GM21528 (cell line): Measurements from ENCODE around the gene PPP1R12C.
A peak's percentile ranks its signal among the peaks of the same experiment; 100 is the strongest.
"Not testable (repeated sequence)": the region's sequence is repeated elsewhere in the genome, so short reads cannot be mapped to it uniquely, and the experiment has no call there.

ENCODE experiments used
- ATAC-seq: cut with Tn5 transposase; IDR thresholded peaks from one replicate; pipeline ENCODE4 v1.9.1; 2021; ENCODE audit warnings: mild to moderate bottlenecking, moderate library complexity; ENCODE audit not compliant: unreplicated experiment, low FRiP score

The PPP1R12C gene

GRCh38 chr19:55079400-55080038 lies 37.9 kb downstream of the PPP1R12C start:
- ATAC-seq = no peak

- no peak for ATAC-seq
Measured at GRCh38 chr19:55078996-55079395, 38.4 kb downstream of the PPP1R12C start.

DNA sequence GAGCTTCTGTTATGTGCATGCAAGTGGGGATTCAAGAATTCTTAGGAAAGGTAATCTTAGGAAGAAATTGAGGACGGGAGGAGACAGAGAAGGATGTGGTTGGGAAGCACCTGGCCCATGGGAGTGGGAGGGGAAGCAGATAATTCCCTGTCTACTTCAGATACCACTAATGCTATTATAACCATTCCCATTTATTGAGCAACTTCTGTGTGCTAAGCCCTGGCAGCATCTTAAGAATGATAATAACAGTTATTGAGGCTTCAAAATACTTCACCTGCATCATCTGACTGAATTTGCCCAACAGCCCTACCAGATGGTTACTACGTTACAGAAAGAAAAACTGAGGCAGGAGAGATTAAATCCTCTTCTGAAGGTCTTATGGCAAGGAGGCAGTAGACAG lies 40.3 kb downstream of the PPP1R12C start:
- ATAC-seq = no peak

DNA sequence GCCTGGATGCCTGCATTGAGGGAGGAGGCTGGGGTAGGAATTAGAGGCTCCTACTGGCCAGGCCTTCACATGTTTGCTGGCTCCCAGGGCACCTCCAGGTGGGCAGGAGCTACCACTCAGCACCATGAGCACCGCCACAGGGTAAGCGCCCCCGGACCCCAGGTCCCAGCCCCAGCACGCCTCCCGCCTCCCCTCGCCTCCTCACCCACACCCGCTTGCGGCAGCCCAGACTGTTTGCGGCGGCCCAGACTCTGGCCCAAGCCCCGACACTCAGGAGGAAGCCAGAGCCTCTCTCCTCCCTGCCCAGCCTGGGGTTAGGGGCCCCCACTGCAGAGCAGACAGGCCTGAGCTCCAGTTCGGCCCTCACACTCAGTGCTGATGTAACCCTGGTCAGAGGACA lies 41.1 kb downstream of the PPP1R12C start:
- no peak for ATAC-seq

DNA sequence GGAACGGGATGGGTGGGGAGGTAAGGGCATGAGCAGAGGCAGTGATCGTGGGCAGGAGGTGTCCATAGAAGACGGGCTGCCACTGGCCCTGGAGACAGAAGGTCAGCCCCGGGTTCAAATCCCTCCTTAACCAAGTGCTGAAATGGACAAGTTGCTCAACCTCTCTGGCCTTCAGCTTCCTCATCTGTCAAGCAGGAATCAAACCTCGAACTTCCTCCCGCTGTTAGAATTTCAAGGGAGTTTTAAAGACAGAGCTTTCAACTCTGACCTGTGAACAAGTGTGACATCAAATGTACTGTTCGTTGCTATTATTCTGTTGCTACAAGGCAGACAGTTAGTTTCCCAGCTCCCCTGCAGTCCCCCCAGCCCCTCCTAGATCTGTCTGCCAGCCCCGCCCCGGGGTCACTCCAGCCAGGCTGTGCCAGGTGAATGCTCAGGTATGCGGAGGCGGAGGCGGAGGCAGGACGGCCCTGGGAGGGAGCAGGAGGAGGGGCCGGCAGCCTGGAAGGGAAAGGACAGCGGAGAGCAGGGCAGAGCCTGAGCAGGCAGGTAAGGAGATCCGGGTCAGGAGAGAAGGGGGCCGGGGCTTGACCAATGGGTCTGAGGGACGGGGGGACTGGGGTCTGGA lies 42.0 kb downstream of the PPP1R12C start, which contains the start of gene EPS8L1:
EPS8L1 (plus strand) TSS at position 499 of the 628 bp plus-strand sequence. CDS start 576 bp downstream, outside the sequence.
- no peak for ATAC-seq

GRCh38 chr19:55071913-55072312 lies 45.5 kb downstream of the PPP1R12C start:
- ATAC-seq = no peak

DNA sequence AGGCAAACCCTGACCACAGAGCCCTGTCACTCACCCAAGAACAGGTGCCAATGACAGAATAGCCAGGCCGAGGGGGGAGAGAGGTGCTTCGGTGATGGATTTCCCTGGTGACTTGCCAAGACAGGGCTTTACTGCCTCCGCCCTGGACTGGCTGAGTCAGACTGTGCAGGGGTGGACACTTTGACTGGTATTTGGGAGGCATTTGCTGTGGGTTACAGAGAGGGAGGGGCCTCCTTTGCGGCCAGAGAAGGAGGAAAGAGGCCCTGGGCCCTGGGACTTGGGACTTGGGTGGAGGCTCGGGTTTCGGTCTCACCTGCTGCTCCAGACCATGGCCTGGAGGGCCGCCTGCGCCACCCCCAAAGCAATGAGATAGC lies 46.3 kb downstream of the PPP1R12C start:
- ATAC-seq = no peak

GRCh38 chr19:55070466-55071128 lies 46.8 kb downstream of the PPP1R12C start:
- ATAC-seq = no peak

DNA sequence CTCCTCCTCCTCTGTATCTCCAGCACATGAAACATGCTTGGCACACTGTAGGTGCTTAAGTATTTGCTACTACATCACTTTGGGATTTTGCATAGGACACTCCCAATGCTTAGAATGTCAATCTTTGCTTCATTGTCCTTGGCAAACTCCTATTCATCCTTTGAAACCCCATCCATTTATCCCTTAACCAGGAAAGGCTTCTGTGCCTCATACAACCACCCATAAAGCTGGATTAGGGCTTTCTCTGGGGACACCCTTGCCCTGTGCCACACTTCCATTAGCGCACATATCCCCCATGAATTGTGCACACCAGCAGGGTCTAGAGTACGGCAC lies 47.6 kb downstream of the PPP1R12C start:
- ATAC-seq = no peak

DNA sequence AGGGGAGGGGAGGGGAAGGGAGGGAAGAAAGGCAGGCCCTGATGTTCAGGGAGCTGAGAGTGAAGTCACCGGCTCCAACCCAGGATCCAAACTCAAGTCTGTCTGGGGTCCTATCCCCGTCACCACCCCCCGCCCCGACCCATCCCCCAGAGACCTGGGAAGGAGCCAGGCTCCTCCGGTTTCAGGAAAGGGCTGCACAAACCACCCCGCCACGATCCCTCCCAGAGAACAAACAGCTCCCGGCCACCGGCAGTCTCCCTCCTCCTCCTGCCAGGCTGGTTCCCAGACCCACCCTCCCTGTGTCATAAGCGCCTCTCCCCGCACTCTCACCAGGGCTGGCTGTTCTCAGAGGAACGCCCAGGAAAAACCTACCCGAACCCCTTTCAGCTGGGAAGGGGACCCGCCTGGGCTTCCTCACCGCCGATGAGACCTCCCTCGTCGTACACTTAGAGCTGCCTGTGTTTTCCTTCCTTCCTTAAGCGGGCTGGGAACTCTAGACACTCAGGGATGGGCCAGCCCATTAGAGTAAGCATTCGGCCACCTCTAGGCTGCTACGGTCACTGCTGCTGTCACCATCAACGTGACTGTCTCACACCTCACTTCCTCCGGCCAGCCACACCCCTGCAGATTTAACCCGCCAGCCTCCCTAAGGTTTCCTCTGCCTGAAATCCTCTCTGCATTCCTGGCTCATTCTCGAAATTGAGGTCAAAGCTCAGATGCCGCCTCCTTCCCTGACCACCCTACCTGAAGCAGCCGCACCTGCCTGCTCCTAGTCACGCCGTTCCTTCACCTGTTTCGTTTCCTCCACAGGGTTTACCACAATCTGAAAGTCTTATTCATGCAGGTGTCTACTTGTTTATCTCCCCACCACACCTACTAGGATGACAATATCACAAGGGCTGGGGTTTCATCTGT lies 48.2 kb downstream of the PPP1R12C start:
- no peak for ATAC-seq

DNA sequence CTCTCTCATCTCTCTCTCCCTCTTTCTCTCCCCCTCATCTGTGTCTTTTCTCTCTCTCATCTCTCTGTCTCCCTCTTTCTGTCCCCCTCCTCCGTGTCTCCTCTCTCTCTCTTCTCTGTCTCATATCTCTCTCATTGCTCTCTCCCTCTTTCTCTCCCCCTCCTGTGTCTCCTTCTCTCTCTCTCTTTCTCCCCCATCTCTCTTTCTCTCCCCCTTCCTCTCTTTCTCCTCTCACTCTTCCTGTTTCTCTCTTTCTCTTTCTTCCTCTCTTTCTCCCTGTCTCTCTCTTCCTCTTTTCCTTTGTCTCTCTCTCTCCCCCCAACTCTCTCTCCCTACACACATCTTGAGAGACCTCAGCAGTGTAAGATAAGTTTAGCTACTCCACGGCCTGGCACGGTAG lies 49.6 kb downstream of the PPP1R12C start:
- no peak for ATAC-seq

GRCh38 chr19:55066107-55066709 lies 51.2 kb downstream of the PPP1R12C start:
- ATAC-seq = no peak

- not testable (repeated sequence) for ATAC-seq
Measured at GRCh38 chr19:55065516-55065915, 51.9 kb downstream of the PPP1R12C start.

DNA sequence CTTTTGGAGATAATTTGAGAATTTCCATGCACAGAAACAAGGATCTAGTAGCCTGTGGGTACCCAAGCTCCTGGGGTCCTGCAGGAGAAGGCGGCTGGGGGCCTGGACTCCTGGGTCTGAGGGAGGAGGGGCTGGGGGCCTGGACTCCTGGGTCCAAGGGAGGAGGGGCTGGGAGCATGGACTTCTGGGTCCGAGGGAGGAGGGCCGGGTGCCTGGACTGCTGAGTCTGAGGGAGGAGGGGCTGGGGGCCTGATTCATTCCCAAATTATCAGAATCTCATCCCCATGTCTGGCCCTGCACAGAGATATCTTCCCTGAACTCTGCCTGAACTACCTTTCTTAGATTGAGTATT lies 54.0 kb downstream of the PPP1R12C start:
- ATAC-seq = no peak

- ATAC-seq = peak; percentile 73
Measured at GRCh38 chr19:55062735-55063491, 54.5 kb downstream of the PPP1R12C start, which contains the start of gene RDH13. TSS of gene RDH13 (minus strand) at chr19:55063148. CDS start at chr19:55063032, 116 bp downstream.

DNA sequence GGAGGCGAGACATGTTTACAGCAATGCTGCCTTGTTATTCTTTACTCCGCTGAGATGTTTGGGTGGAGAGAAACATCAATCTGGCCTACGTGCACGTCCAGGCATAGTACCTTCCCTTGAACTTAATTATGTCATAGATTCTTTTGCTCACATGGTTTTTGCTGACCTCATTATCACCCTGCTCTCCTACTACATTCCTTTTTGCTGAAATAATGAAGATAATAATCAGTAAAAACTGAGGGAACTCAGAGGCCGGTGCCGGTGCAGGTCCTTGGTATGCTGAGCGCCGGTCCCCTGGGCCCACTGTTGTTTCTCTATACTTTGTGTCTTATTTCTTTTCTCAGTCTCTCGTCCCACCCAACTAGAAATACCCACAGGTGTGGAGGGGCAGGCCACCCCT lies 57.1 kb downstream of the PPP1R12C start:
- ATAC-seq = not testable (repeated sequence)

DNA sequence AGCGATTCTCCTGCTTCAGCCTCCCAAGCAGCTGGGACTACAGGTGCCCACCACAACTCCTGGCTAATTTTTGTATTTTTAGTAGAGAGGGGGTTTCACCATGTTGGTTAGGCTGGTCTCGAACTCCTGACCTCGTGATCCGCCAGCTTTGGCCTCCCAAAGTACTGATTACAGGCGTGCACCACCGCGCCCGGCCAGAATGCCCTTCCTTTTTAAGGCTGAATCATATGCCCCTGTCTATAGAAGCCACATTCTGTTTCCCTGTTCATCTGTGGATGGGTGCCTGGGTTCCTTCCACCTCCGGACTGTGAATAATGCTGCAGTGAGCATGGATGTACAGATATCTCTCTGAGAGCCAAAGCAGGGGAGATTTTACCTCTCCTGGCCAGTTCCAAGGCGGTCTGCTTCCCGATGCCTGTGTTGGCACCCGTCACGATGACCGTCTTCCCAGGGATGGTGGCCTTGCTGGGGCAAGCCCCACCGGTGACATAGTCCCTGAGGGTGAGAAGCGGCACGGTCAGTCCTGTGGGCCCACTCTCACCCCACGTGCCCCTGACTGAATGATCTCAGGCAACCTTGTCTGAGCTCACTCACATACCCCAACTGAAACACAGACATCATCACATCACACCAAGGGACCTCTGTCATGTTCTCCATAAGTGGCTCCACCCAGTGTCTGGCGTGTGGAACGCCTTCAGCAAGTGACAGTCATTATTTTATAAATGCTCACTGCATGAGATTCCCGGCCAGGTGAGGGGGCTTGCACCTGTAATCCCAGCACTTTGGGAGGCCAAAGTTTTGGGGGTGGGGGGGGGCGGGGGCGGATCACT lies 58.4 kb downstream of the PPP1R12C start:
- ATAC-seq = no peak

GRCh38 chr19:55056827-55057226 lies 60.6 kb downstream of the PPP1R12C start:
- no peak for ATAC-seq

GRCh38 chr19:55053735-55054134 lies 63.7 kb downstream of the PPP1R12C start:
- ATAC-seq = no peak
